Type B pancreatic cell (in vitro differentiated cells): ENCODE data around the gene MAPK10. TPM values are rescaled to one million over a fixed set of nuclear protein-coding genes. Genes with fewer than 3 reads are reported as not detected.

Source experiments
- total RNA-seq: library from RNA; stranded (reverse); gene quantifications from 2 replicates; pipeline ENCODE4 v1.2.1, GENCODE V29; 2021; ENCODE audit warnings: low replicate concordance

MAPK10 gene
- total RNA-seq, 1 donor from 2014 or later = 19.1 TPM

Other genes starting within 250 kb of the MAPK10 start
- gene PTPN13, start 234.3 kb upstream of the MAPK10 start, total RNA-seq = 69.0 and 79.1 TPM in 2 replicates